ENCODE results near the gene SORCS2.

The SORCS2 gene

GRCh38 chr4:7514789-7515188, 322.5 kb downstream of the SORCS2 start:
- in situ Hi-C loops (cut with MboI; ENCODE audit: low pct_unique_long_range_greater_than_20kb, low sequenced_read_pairs, unreplicated experiment), result no loop called here
- no peak for DNase-seq (ENCODE audit: low spot score)
- no peak for TF ChIP-seq CTCF (IDR thresholded peaks at IDR 0.05; ENCODE audit: extremely low read depth, insufficient read depth, missing control alignments)

- TF ChIP-seq CTCF (IDR thresholded peaks at IDR 0.05; ENCODE audit: extremely low read depth, insufficient read depth, missing control alignments), result no peak
- no peak for DNase-seq (ENCODE audit: low spot score)
- in situ Hi-C loops (cut with MboI; ENCODE audit: low pct_unique_long_range_greater_than_20kb, low sequenced_read_pairs, unreplicated experiment), result no loop called here
Measured at GRCh38 chr4:7515390-7515902, 323.1 kb downstream of the SORCS2 start.

GRCh38 chr4:7516096-7516772, 323.9 kb downstream of the SORCS2 start:
- no peak for DNase-seq (ENCODE audit: low spot score)
- TF ChIP-seq CTCF (IDR thresholded peaks at IDR 0.05; ENCODE audit: extremely low read depth, insufficient read depth, missing control alignments), result no peak
- in situ Hi-C loops (cut with MboI; ENCODE audit: low pct_unique_long_range_greater_than_20kb, low sequenced_read_pairs, unreplicated experiment), result no loop called here

DNA sequence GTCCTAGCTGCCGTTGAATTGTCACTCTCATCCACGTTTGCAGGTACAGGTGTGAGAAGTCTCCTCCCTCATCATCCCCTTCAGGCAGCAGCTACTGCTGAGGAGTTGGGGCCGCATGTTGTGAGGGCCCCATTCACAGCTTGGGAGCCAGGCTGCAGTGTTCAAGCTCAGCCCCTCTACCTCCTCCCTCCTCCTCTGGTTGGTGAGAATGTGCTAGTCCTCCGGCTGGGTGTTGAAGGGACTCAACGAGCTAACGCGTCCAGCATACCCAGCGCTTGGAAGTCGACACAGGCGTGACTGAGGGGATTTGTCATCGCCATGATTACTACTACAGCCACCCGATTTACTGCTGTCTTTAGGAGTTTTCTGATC, 324.4 kb downstream of the SORCS2 start:
- no peak for DNase-seq (ENCODE audit: low spot score)
- no peak for TF ChIP-seq CTCF (IDR thresholded peaks at IDR 0.05; ENCODE audit: extremely low read depth, insufficient read depth, missing control alignments)
- in situ Hi-C loops (cut with MboI; ENCODE audit: low pct_unique_long_range_greater_than_20kb, low sequenced_read_pairs, unreplicated experiment), result no loop called here

DNA sequence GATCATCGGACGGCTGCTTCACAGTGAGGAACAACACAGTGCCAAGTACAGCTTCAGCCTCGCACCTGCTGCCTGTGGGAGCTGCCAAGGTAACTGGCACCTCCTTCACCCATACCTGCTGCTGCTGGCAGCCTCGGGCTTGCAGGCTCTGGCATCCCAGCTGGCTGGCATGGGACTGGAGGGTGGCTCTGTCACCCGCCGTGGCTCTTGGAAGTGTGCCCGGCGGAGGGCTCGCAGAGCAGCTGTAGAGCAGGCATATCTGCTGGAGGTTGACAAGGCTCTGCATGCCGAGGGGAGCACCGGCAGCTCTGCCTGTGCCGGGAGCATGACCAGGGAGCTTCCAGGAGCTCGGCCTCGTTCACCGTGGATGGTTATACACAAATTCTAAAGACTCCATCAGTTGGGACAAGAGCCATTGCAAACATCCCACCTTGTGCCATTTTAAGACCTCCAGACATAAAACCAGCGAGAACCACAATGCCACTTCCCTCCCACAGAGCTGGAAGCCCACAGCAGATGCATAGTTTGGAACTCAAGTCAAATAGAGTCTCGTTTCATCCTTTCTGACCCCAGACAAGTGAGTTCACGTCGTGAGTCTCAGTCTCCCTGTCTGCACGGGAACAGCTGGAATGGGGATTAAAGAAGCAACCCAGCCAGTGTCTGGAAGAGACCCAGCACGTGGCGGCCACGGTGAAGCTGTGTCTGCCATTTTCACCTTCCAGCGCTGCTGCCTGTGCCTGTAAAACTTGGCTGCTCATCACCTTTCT, 326.7 kb downstream of the SORCS2 start:
- TF ChIP-seq CTCF (IDR thresholded peaks at IDR 0.05; ENCODE audit: extremely low read depth, insufficient read depth, missing control alignments), result no peak
- in situ Hi-C loops (cut with MboI; ENCODE audit: low pct_unique_long_range_greater_than_20kb, low sequenced_read_pairs, unreplicated experiment), result no loop called here

GRCh38 chr4:7519638-7520376, 327.5 kb downstream of the SORCS2 start:
- no peak for TF ChIP-seq CTCF (IDR thresholded peaks at IDR 0.05; ENCODE audit: extremely low read depth, insufficient read depth, missing control alignments)
- DNase-seq (ENCODE audit: low spot score), result no peak
- in situ Hi-C loops (cut with MboI; ENCODE audit: low pct_unique_long_range_greater_than_20kb, low sequenced_read_pairs, unreplicated experiment), result no loop called here

More for the DNA sequence above, 326.7 kb downstream of the SORCS2 start:
- no peak for DNase-seq (ENCODE audit: low spot score)
